NCI-H1048 (cell line): ENCODE data around the gene AP5B1.
"Not testable (repeated sequence)": the region's sequence is repeated elsewhere in the genome, so short reads cannot be mapped to it uniquely, and the experiment has no call there.

Experiments used
- DNase-seq: peaks from one replicate; lab custom pipeline; 2025; lab: John Stamatoyannopoulos, UW

The AP5B1 gene

DNA sequence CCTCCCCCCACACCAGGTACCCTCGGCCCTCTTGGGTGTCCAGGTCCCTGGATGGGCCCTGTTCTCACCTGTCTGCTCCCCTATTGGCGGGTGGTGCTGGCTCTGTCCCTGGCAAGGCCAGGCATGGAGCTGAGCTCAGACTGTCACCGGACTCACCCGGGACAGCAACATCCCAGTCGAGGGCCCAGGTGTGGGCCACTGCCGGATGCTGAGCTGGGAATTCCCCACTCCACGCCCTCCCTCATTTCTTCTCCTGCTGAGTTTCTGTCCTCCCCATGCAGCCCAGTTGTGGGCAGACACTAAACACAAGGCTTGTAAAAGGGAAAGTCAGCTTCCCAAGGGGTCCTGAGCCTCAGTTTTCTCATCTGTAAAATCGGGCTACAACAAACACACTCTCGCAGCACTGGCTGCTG is 2.0 kb upstream of the AP5B1 start:
- DNase-seq, result no peak

DNA sequence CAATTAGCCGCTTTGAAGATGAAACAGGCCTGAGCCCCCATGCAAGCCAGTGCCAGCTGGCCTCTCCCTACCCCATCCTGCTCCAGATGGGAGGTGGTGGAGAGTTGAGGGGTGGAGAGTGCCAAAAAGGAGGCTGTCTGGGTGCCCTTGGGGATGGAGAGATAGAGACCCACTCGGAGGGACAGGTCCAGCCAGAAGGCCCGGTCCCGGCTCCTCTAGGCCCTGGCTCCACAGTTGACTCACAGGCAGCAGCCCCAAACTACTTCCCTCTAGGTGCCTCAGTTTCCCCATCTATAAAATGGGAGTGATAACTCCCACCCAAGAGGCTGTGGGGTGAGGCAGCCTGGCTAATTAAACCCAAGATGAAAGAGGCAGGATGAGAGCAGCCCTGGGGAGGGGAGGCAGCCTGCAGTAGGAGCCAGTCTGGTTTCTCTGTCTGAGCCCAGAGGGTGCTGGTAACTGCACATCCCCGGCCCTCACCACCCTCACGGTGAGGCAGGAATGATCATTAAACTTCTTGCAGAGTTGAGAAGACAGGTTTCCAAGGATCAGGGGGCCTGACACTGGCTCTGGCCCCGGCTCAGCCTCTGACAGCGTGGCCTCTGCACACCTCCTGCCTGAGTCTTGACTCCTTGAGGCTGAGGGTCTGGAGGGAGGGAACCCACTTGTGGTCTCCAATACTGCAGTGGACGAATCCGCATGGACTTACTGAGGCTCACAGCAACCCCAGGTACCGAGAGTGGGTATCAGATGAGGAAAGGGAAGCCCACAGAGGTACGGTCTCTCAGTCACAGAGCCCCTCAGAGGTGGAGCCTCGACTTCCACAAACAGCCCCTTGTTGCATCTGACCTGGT is 1.4 kb upstream of the AP5B1 start:
- DNase-seq, result no peak

DNA sequence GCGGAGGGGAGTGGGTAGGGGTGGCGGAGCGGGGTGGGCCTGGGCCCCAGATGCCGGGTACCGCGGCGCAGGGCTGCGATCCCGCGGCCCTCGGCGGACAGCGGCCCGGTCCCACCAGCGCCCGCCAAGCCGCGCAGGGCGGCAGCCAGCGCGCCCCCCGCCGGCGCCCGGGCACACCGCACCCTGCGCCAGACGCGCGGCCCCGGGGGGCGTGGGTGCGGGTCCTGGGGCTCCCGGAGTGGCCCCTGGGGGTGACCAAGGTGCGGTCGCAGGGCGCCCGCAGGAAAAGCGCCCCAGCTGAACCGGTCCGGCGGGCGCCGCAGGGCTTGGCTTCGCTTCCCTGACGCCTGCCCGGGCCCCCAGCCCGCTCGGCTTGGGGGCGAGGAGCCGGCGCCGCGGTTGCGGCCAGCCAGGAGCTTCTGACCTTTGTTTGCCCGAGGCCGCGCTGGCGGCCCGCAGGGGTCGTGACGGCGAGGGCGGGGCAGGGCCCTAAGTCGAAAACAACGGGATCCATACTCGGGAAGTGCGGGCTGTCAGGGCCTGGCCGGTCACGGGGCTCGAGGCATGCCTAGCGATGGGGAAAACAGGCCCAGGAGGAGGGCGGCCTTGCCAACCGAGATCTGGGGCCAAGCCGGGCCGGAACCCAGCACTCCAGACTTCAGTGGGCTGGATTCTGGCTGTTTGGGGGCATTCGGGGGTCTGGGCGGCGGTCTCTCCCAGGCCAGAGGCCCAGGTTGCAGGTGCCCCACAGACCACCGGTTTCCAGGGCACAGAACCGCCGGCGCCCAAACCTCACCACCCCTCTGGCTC is 581 bp upstream of the AP5B1 start:
- no peak for DNase-seq

DNA sequence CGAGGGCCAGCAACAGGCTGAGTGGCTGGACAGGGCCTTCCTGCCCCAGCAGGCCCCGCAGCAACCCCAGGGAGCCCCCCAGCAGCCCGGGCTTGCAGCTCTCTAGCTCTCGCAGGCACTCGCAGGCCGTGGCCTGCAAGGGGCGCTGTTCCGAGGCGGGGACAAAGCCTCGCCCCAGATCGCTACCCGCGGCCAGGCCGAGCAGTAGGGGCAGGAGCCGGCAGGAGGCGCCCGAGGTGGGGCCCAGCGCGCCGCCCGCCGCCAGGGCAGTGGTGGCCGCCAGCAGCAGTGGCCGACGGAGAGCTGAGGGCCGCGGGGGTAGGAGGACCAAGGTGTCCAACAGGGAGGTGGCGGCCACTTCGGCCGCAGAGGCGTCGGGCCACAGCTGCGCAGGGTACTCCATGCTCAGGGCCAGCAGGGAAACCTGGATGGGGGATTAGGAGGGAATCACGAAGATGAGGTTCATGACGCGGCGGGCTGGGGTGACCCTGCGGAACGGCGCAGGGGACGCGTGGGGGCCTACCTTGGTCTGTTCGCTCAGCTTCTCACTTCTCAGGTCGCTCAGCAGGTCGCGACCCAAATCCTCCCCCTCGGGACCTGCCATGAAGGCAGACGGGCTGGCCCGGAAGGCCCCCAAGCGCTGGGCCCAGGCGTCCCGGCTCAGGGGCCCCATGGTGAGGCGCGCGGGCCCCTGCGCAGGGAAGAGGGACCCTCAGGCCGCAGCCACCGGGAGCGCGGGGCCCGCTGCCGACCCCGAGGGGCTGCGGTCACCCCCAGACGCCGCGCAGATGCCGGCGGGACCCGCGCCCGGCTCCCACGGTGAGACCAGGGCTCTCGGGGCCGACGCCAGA is 632 bp downstream of the AP5B1 start:
- peak; percentile 51 for DNase-seq

DNA sequence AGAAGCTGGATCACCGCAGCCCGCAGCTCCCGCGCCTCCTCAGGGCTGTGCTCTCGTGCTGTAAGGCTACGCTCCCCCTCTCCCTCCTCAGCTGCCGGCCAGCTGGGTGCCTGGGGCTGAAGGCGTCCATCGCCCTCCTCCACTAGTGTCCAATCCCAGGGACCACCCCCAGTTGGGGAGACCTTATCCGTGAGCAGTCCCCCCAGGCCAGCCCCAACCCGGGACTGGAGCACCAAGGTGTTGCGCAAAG is 1.2 kb downstream of the AP5B1 start:
- DNase-seq, result no peak

DNA sequence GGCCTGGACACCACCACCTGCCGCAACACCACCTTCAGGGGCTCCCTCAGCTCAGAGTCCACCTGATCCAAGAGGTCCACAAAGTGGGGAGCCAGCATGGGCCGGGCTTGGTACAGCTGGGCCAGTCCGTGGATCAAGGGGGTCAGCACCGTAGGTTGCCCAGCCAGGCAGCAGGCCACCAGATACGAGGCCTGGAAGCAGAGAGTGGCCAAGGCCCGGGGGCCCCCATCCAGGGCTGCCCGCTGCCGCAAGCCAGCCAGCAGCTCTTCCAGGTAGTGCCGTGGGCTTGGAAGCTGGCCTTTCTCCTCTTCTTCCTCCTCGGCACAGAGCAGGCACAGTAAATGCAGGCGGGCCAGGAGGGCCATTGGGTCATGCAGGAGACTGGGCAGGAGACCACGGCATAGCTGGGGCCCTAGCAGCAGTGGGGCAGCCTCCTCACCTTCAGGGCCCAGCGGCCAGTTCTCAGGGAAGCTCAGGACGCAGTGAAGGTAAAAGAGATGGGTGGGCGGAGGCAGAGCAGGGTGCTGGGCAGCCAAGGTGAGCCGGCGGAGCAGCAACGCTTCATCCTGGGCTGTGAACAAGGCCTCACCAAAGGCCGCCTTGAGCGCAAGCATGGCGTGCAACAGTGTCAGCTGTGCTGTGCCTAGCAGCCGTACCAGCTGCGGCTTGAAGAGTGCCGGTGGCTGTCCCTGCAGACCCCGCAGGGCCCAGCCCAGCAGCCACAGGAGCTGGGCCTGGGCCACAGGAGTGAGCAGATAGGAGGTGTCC is 1.7 kb downstream of the AP5B1 start:
- no peak for DNase-seq

DNA sequence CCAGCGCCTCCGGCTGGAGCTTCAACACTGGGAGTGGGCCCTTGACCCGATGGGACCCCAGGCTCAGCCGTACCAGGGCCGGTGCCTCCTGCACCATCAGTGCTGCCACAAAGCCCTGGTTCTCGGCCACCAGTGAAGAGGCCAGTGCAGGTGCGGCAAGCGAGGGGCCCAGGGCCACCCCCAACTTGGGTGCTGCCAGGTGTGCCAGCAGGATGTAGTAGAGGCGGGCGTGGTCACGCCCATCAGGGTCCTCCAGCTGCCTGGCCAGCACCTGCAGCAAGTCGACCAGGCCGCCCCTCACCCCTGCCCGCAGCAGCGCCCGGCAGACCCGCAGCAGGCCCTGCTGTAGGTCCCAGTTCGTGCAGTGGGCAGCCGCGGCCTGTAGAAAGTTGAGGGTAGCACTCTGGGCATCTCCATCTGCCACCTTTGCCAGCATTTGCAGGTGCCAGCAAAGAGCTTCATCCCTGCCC is 2.3 kb downstream of the AP5B1 start:
- DNase-seq, result no peak

DNA sequence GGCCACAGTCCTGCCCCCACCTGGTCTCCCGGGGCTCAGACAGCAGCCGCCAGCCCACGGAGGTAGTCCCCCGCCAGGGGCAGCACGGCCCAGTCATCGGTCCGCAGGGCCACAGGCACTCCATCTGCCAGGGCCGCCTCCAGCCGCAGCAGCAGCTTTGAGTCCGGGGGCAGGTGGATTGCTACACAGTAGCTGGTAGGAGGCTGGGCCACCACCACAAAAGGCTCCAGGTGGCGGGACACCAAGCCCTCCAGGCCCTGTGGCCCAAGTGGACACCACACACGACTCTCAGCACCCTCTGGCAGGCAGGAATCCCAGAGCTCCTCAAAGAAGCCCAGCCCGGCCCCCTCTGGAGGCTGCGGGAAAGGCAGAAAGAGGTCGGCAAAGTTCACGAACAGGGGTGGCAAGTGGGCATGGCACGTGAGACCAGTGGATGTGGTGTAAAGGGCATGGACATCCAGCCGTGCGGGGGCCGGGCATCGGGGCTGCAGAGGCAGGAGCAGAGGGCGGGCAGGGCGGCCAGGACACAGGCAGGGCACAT is 2.9 kb downstream of the AP5B1 start:
- no peak for DNase-seq

DNA sequence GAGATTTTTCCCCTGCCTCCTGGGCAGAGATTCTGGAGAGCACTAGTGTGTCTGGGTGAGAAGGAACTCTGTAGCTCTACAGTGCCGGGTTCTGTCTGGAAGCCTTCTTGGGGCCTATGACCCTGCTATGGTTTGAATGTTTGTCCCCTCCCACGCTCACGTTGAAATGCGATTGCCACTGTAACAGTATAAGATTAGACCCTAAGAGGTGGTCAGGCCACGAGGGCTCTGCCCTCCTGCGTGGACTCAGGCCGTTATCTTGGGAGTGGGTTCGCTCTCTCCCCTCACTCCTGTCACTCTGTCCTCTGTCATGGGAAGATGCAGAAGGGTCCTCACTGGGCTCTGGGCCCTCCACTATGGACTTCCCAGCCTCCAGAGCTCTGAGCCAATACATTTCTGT is 3.5 kb downstream of the AP5B1 start:
- no peak for DNase-seq

DNA sequence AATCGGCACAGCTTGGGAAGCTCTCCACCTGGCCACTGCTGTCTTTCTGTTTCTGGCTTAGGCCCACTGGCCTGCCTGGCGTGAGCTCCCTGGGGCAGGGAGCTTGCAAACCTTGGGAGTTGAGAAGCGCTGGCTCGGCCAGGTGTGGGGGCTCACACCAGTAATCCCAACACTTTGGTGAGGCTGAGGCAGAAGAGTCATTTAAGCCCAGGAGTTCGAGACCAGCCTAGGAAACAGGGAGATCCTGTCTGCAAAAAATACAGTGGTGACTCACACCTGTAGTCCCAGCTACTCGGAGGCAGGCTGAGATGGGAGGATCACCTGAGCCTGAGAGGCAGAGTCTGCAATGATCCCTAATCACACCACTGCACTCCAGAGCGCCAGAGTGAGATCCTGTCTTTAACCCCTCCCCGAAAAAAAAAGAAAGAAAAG is 4.0 kb downstream of the AP5B1 start:
- DNase-seq, result no peak

DNA sequence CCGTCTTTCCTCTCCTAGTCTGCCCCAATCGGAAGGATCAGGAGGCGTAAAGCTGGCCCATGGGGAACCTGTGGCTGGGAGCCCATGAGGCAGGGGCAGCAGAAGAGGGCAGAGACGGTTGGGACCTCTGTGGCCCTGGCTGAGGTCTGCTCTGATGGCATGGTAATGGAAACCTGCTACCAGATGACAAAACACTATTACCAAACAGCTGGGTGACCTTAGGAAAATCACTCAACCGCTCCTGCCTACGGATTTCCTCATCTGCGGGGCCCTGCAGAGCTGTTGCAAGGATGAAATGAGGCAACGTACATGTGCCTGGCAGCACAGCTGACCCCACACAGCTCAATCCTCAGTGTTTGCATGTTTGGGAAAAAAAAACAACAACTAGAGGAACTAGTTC is 4.6 kb downstream of the AP5B1 start:
- DNase-seq, result no peak

DNA sequence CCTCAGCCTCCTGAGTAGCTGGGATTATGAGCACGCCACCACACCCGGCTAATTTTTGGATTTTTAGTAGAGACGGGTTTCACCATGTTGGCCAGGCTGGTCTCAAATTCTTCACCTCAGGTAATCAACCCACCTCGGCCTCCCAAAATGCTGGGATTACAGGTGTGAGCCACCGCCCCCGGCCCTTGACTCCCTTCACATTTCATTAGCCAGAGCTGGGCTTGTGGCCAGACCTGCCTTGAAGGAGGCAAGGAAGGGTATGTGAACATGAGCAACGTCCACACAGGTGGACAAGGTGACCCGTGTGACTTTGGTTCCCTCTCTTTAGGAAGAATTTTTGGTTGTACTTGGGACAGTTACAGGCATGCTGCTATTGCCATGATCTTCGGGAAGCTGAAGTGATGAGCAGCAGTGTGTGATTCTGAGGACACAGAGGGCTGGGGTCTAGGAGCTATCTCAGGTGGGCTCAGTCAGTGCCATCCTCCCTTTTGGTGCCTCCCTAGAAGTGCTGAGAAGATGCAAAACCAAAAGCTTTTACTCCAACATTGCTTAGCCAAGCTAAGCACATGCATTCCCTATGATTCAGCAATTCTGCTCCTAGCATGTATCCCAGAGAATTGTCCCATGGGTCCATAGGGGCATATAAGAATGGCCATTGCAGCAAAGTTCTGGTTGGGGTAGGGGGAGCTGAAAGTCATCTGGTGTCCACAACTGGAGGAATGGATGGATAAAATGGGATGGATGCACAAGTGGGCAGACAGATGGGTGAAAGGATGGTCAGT is 6.1 kb downstream of the AP5B1 start:
- DNase-seq, result no peak

DNA sequence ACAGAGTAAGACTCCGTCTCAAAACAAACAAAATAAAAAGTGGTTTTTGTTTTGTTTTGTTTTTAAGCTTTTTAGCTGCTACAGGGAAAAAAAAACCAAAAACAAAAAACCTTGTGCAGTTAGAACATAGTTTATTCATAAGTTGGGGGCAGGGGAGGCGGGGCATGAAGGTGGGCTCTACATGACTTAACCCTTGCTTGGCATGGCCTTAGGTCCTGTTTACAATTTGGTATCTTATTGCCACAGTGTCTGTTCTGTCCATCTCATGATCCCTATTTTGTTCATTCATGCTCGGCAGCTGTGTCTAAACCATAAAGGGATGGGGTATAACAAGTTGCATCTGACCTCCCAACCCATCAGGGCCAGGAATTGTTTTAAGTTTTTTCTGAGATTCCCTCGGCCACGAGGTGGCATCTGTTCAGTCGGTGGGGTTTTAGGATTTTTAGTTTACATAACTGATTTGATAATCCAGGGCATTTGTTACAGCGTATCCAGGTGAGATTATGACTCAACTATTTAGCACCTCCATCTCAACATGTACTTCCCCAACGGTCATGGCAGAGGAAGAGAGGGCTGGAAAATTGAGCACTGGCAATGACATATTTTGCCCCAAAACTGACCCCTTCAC is 6.9 kb downstream of the AP5B1 start:
- DNase-seq, result no peak

DNA sequence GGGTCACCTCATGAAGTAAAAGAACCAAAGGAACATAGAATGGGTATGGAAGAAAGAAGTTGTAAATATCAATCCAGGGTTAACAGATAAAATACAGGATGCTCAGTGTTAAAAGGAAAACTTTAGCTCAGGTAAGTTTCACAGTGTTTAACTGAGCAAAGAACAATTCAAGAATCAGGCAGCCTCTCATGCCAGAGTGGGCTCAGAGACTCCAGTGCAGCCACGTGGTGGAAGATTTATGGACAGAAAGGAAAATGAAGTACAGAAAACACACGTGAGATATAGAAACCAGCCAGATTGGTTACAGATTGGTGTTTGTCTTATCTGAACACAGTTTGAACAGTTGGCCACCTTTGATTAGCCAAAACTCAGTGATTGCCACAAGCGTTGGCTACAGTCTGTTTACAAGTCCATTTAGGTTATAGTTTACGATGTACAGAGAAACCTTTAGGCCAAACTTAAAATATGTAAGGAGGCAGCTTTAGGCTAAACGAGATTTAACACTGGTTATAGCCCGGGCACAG is 9.1 kb downstream of the AP5B1 start:
- no peak for DNase-seq

DNA sequence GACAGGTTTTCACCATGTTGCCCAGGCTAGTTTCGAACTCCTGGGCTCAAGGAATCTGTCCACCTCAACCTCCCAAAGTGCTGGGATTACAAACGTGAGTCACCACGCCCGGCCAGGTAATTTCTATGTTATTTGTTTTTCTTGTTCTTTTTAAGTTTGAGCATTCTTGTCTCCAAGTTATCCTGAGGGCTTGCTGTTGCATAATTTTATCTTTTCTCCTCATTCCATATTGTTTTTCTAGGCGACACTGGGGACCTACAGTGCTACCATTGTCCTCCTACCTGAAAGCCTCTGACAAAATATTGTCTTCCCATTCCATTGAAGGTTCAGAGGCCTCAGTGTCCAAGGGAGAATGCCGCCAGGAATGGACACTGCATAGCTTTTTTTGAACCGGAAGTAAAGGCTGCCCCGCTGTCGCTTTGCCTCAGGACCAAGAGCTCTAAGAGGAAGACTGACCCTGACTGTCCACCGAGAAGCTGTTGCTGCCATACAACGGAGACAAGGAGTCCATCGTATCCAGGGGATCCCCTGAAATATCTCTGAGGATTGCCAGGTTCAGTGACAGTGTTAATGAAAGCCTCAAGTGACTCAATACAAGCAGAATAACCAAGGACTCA is 9.7 kb downstream of the AP5B1 start:
- DNase-seq, result no peak

DNA sequence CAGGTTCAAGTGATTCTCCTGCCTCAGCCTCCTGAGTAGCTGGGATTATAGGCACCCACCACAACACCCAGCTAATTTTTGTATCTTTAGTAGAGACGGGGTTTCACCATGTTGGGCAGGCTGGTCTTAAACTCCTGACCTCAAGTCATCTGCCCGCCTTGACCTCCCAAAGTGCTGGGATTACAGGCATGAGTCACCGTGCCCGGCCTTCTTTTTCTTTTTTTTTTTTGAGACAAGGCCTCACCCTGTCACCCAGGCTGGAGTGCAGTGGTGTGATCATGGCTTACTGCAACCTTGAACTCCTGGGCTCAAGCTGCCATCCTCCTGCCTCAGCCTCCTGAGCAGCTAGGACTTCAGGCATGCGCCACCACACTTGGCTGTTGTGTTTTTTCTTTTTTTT is 13.0 kb downstream of the AP5B1 start:
- not testable (repeated sequence) for DNase-seq

DNA sequence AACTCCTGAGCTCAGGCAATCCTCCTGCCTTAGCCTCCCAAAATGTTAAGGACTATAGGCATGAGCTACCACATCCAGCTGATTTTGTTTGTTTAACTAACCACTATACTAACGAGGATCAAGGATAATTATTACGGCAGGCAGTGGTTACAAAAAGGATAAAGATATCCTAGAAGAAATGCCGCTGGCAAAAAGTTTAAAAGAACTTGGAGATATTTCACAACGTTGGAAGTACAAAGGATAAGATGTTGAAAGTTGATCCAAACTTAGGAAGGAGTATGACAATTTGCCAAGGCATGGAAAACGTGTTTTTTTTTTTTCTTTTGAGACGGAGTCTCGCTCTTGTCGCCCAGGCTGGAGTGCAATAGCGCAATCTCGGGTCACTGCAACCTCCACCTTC is 13.4 kb downstream of the AP5B1 start:
- no peak for DNase-seq

DNA sequence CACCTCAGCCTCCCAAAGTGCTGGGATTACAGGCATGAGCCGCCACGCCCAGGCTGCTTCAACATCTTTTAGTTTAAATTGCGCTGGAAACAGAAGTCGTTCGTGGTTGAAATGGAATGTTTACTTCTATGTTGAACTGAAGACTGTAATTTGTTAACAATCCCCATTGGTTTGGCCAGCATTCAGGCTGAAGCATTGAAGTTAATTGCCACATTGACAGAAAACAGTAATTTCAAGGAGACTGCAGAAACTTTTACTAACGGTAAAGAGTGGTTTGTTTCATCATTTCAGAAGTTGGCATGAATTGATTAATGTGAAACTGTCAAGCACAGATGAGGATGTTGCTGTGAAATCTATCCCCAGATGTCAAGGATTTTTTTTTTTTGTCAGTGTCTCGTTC is 14.2 kb downstream of the AP5B1 start:
- no peak for DNase-seq

DNA sequence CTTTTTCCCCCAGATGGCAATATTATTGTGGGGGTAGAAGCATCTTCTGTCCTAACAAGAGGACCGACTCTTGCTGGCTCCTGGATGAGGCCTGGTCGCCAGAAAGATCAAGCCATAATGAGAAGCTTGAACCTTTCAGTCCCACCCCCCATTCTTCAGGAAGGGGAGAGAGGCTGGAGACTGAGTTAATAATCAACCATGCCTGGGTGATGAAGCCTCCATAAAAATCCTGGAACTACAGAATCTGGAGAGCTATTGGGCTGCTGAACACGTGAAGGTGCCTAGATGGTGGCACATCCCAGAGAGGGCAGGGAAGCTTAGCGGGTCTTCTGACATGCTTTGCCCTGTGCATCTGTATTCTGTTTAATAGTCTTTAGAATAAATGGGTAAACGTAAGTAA is 16.3 kb downstream of the AP5B1 start:
- DNase-seq, result no peak

DNA sequence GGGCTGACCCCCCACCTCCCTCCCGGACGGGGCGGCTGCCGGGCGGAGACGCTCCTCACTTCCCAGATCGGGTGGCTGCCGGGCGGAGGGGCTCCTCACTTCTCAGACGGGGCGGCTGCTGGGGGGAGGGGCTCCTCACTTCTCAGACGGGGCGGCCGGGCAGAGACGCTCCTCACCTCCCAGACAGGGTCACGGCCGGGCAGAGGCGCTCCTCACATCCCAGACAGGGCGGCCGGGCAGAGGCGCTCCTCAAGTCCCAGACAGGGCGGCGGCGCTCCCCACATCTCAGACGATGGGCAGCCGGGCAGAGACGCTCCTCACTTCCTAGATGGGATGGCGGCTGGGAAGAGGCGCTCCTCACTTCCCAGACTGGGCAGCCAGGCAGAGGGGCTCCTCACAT is 18.0 kb downstream of the AP5B1 start:
- not testable (repeated sequence) for DNase-seq
